GM12864 (cell line): Measurements from ENCODE around the gene TELO2.

Source experiments
- DNase-seq: peaks from one replicate; pipeline ENCODE4 v3.0.0-alpha.2; 2011; ENCODE audit warnings: low read depth
- H3K4me3 ChIP-seq: 2 replicates; pipeline ENCODE4 v1.5.1; 2011; ENCODE audit warnings: mild to moderate bottlenecking, low read depth, low read length, control low read depth
- CTCF ChIP-seq: IDR thresholded peaks from 2 replicates; pipeline ENCODE4 v1.5.1; 2011; ENCODE audit warnings: low read depth, mild to moderate bottlenecking, moderate library complexity, low read length, control low read depth, inconsistent platforms; ENCODE audit errors: missing control alignments

Gene TELO2

GRCh38 chr16:1510941-1511351, 17.8 kb downstream of the TELO2 start:
- TF ChIP-seq CTCF, result no peak
- no peak overlapping the region for H3K4me3 ChIP-seq
- DNase-seq, result no peak

- DNase-seq, result no peak
- no peak for TF ChIP-seq CTCF
- no peak overlapping the region for H3K4me3 ChIP-seq
Measured at GRCh38 chr16:1511662-1512569, 18.8 kb downstream of the TELO2 start.

- no peak for TF ChIP-seq CTCF
- no peak overlapping the region for H3K4me3 ChIP-seq
- no peak for DNase-seq
Measured at GRCh38 chr16:1512774-1513173, 19.6 kb downstream of the TELO2 start.

- H3K4me3 ChIP-seq, result no peak overlapping the region
- TF ChIP-seq CTCF, result no peak
Measured at GRCh38 chr16:1514507-1514906, 21.3 kb downstream of the TELO2 start.

GRCh38 chr16:1518626-1519135, 25.5 kb downstream of the TELO2 start:
- H3K4me3 ChIP-seq, result no peak overlapping the region
- no peak for DNase-seq
- TF ChIP-seq CTCF, result no peak

More at GRCh38 chr16:1514507-1514906, 21.3 kb downstream of the TELO2 start:
- no peak for DNase-seq

GRCh38 chr16:1519831-1520230, 26.7 kb downstream of the TELO2 start:
- DNase-seq, result no peak
- no peak overlapping the region for H3K4me3 ChIP-seq
- no peak for TF ChIP-seq CTCF
